HG03520 (cell line): Measurements from ENCODE around the gene CEACAM6.
"Not testable (repeated sequence)": the region's sequence is repeated elsewhere in the genome, so short reads cannot be mapped to it uniquely, and the experiment has no call there.

ENCODE experiments used
- ATAC-seq: cut with Tn5 transposase; IDR thresholded peaks from one replicate; pipeline ENCODE4 v1.9.1; 2021; ENCODE audit warnings: mild to moderate bottlenecking, moderate library complexity; ENCODE audit not compliant: unreplicated experiment

The CEACAM6 gene

DNA sequence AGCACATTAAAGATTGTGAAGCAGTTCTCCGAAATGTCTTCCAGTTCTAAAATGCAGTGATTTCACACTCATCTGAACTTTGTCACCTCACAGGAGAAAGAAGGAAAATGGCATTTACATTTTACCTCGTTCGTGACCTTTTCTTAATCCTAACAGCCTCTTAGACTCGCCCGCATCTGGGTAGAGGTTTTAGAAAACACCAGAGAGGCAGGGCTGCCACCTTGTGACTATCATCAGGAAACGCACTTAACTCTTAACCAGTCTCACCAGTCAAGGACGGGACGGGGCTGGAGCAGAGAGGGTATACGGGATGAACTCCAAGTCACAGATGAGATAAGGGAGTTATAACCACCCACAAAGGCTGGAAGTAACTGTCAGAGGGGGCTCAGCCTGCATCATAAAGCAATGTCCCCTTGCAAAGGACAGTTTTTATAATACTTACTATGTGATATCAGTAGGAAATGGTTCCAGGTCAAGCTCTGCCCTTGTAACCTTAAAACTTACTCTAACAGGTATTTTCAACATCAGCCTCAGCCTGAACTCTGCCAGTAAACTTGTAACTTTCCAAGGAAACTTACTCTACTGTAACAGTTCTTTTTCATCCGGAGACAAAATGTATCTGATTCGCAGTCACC lies 8.6 kb upstream of the CEACAM6 start:
- ATAC-seq: no peak

GRCh38 chr19:41748012-41748411 lies 7.3 kb upstream of the CEACAM6 start:
- no peak for ATAC-seq

- not testable (repeated sequence) for ATAC-seq
Measured at GRCh38 chr19:41750248-41751134, 4.8 kb upstream of the CEACAM6 start.

DNA sequence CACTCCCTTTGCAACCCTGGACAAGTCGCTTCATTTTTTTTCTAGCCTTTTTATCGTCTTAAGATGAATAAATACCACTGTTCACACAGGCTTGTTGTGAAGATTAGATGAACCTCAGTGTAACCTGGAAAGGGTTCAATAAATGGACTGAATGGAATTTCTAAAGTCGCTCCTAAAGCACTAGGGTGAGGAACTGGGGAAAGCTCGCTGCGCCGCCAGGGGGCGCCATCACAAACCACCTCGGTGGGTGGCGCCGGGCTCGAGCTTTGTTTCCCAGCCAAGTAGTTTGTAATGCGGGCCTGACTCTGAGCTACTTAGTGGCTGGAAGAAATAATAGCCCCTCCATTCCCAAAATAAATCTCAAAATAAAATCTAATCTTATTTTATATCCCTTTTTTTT lies 2.2 kb upstream of the CEACAM6 start:
- ATAC-seq: no peak

GRCh38 chr19:41753936-41754529 lies 1.3 kb upstream of the CEACAM6 start:
- ATAC-seq: no peak

DNA sequence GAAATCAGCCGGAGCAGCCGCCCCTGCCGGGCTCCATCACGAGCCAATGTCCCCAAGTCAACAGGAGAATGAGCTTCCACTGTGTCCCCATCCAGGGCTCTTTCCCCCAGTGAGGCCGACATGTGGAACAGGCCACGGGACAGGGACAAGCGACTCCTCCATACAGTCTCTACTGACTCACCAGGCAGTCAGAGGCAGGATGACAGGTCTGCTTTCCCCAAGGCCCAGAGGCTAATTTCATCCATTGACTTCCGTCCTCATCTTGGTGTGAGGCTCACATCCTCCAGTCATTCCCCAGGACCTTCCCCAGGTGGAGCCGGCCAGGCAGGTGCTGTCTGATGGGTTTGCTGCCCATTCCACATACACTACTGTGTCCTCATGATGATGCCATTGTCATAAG lies 3.5 kb downstream of the CEACAM6 start:
- no peak for ATAC-seq

GRCh38 chr19:41767115-41767514 lies 11.8 kb downstream of the CEACAM6 start:
- ATAC-seq: no peak

- ATAC-seq: not testable (repeated sequence)
Measured at GRCh38 chr19:41768105-41768504, 12.8 kb downstream of the CEACAM6 start.

DNA sequence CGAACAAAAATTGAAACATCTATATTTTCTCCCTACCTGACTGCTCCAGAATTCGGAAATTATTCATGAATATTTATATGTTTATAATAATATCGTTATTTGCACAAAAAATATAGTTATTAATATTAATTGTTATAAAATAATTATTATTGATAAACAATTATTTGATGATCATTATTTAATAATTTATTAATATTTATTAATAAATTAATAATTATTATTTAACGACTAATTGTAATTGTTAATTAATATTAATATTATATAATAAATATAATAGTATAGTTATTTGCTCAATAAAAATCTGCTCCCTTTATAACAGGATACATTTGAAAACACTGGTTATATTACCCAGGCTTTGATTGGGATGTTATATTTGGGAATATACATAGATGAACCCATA lies 14.3 kb downstream of the CEACAM6 start:
- ATAC-seq: no peak

DNA sequence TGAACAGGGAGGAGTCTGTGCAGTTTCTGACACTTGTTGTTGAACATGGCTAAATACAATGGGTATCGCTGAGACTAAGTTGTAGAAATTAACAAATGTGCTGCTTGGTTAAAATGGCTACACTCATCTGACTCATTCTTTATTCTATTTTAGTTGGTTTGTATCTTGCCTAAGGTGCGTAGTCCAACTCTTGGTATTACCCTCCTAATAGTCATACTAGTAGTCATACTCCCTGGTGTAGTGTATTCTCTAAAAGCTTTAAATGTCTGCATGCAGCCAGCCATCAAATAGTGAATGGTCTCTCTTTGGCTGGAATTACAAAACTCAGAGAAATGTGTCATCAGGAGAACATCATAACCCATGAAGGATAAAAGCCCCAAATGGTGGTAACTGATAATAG lies 16.1 kb downstream of the CEACAM6 start:
- ATAC-seq: no peak

- ATAC-seq: no peak
Measured at GRCh38 chr19:41774515-41774980, 19.2 kb downstream of the CEACAM6 start.

GRCh38 chr19:41776700-41777099 lies 21.4 kb downstream of the CEACAM6 start:
- no peak for ATAC-seq

DNA sequence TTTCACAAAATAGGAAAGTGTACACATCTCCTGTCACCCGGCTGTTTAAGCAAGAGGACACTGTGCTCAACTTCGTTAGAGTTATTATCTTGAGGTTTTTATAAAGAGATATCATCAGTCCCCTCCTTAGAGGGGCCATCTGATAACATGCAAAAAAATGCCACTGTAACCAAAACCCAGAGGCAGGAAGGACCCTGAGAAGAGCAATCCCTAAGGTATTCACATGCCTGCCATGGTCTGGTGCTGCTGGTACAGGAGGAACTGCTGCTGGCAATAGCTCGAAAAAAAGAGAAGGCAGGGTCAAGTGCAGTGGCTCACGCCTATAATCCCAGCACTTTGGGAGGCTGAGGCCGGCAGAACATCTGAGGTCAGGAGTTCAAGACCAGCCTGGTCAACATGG lies 28.3 kb downstream of the CEACAM6 start:
- ATAC-seq: no peak

DNA sequence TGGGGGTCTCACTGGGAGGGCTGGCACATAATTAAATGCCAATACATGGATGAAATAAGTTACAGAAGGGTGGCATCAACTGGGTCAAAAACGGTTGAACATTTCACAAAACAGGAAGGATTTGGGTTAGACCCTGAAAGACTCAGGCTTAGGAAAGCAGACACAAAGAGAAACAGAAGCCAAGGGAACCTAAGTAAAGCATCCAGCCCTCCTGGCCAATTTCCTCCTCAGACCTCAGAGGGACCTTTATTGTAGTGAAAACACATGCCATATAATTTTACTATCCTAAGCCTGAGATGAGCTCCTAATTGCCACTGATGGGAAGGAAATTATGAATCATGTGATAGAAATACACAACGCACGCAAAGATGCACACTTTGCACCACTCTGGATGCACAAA lies 29.0 kb downstream of the CEACAM6 start:
- ATAC-seq: no peak

DNA sequence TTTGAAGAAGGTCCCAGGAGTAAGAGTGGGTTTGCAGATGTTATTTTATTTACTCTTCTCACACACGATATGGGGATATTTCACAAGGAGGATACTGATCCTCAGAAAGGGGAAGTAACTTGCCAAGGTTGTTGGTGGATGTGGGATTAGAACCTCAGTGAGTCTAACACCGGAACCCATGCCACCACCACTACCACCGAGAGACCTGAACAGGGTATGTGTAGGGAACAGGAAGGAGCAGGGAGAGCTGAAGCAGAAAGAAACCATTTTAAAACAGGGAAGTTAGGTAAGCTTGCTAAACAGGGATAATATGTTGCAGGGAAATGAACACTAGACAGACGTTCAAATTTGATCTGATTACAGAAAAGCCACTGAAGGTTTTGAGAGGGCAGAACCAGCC lies 29.4 kb downstream of the CEACAM6 start:
- ATAC-seq: no peak

- no peak for ATAC-seq
Measured at GRCh38 chr19:41785653-41786052, 30.3 kb downstream of the CEACAM6 start.

DNA sequence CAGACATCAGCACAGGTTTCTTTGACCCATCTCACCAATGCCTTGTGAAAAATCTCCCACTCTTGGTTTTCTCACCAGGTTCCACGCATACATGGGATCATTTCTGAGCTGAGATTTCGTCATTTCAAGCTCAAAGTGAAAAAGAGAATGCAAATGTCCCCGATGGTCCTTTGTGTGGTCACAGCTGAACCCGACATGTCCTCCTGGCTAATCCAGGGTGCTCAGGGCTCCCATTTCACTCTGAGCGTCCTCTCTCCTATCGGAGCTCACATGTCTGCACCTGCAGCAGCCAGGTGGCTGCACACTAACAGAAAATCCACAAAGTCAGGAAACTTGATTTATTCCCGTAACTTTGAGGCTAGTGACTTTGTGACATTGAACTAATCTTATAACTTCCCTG lies 31.7 kb downstream of the CEACAM6 start:
- ATAC-seq: no peak

DNA sequence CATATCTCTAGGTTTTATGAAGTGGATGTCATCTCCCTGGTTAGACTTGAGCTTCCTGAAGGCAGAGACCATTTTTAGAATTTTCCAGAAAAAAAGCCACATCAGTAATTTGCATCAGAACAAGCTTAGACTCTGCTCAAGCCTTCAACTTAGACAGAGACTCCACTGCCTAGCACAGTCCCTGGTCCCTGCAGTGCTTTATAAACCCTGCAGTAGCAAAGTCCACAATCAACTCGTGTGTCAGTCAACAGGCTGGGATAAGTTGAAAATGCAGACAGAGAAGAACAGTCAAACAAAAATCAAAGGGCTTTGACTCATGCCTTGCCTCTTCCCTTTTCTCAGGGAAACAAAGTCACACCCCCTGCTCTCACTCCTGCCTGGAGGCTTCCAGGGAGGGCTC lies 33.2 kb downstream of the CEACAM6 start:
- ATAC-seq: not testable (repeated sequence)

DNA sequence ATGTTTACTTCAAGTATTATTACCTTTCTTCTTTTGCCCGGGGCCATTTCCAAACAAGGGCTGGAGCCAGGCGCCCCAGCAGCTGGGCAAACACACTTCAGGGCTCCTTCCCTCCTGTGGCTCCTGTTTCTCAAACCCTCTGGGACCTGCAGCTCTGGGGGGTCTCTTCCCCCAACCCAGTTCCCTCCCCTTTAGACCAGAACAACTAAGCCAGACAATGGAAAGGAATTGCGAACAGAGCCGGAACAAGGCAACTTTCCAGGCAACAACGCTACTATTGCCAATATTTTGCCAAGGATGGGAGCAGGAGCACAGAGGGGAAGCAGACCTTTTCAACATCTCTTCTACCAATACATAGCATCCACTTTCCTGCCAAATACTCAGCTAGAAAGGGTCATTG lies 33.7 kb downstream of the CEACAM6 start:
- ATAC-seq: not testable (repeated sequence)

DNA sequence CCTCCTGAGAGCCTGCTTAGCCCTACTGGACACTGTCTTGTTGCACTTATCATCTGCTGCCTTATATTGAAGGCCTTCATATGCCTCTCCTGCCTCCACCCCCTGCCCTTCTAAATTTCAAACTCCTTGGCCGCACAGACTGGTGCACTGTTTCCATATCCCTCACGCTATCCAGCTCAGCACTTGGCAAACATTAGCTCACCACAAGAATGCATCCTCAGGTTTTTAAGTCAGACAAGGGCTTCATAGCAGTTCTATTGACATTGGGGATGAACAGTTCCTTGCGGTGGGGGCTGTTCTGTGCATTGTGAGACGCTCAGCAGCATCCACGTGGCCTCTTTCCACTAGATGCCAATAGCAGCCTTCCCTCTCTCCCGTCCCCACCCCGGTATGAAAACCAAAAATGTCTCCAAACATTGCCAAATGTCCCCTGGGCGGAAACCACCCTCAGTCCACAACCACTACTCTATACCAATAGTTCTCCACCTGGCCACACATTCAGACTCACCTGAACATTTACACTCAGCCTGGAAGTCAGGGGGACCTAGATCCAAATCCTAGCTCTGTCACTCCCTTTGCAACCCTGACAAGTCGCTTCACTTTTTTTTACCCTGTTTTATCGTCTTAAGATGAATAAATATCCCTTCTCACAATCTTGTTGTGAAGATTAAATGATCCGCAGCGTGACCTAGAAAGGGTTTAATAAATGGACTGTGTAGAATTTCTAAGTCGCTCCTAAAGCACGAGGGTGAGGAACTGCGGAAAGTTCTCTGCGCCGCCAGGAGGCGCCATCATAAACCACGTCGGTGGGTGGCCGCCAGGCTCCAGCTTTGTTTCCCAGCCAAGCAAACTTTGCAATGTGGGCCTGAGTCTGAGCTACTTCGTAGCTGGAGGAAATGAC lies 37.4 kb downstream of the CEACAM6 start:
- no peak for ATAC-seq

- ATAC-seq: no peak
Measured at GRCh38 chr19:41793414-41793727, 38.0 kb downstream of the CEACAM6 start.
